Fibroblast of the aortic adventitia (primary cell): ENCODE measurements around the gene PLCG2. TPM values are rescaled to one million over a fixed set of nuclear protein-coding genes. Genes with fewer than 3 reads are reported as not detected.

Source experiments
- DNase-seq: peaks from one replicate; pipeline ENCODE4 v3.0.0-alpha.2; 2010; ENCODE audit warnings: low read depth
- H3K4me3 ChIP-seq: 2 replicates; pipeline ENCODE4 v1.5.1; 2011; ENCODE audit warnings: low read depth, mild to moderate bottlenecking, control low read depth, low read length, moderate library complexity
- CTCF ChIP-seq: IDR thresholded peaks from 2 replicates; pipeline ENCODE4 v1.5.1; 2011; ENCODE audit warnings: mild to moderate bottlenecking, low read length, control low read depth, inconsistent platforms; ENCODE audit not compliant: insufficient read depth
- total RNA-seq: library from RNA; depleted of rRNA; stranded (reverse); fragments of >200 nt; gene quantifications from 2 replicates; pipeline ENCODE4 v1.2.3, GENCODE V29; 2012; ENCODE audit warnings: low replicate concordance

The PLCG2 gene
- total RNA-seq, 1 donor = 0.09 TPM

- no peak for DNase-seq
- no peak overlapping the region for H3K4me3 ChIP-seq
- no peak for TF ChIP-seq CTCF
Observed at GRCh38 chr16:81913222-81913621, 134.1 kb downstream of the PLCG2 start.

DNA sequence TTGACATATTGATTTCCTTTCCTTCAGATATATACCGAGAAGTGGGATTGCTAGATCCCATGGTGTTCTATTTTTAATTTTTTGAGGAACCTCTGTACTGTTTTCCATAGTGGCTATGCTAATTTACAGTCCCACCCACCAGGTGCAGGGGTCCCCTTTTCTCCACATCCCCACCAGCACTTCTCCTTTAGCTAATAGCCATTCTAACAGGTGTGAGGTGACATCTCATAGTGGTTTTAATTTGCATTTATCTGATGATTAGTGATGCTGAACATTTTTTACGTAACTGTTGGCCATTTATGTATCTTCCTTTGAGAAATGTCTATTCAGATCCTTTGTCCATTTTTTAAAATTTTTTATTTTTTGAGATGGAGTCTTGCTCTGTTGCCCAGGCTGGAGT, 138.3 kb downstream of the PLCG2 start:
- DNase-seq = no peak
- H3K4me3 ChIP-seq = no peak overlapping the region
- no peak for TF ChIP-seq CTCF

GRCh38 chr16:81918927-81919326, 139.8 kb downstream of the PLCG2 start:
- TF ChIP-seq CTCF = no peak
- no peak overlapping the region for H3K4me3 ChIP-seq
- DNase-seq = no peak

- H3K4me3 ChIP-seq = no peak overlapping the region
- no peak for TF ChIP-seq CTCF
- no peak for DNase-seq
Observed at GRCh38 chr16:81920498-81920897, 141.4 kb downstream of the PLCG2 start.

DNA sequence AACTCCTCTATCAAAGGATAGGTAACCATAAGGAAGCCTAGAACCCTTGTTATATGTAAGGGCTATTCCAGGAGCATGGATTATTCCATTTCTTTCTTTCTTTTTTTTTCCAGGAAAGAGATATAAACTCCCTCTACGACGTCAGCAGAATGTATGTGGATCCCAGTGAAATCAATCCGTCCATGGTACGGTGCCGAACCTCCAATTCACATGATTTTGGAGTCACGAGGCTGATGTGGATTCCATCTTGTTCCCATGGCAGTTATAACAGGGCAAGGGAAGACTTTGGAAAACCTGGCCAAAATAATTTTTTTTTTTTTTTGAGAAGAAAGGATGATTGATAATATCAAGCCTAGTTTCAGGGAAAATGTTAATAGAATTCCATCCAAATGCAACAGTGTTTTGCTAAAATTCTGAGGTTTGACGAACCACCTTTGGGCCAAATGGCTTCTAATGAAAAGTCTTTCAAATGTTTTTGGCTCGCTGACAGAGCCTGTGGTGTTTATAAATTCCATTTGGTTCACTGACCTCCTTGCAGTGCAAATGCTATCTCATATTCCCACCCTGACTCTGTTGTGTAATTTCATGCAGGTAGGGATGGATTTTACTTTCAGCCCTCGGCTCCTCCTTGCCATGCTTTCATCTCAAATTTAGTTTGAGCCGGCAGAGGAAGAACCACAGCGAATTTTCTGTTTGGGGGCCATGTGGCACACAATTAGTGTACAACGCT, 142.2 kb downstream of the PLCG2 start:
- no peak for DNase-seq
- no peak overlapping the region for H3K4me3 ChIP-seq

GRCh38 chr16:81921843-81922584, 142.9 kb downstream of the PLCG2 start:
- no peak for TF ChIP-seq CTCF
- no peak overlapping the region for H3K4me3 ChIP-seq
- no peak for DNase-seq

More for the DNA sequence above, 142.2 kb downstream of the PLCG2 start:
- TF ChIP-seq CTCF = no peak
